MM.1S (cell line): ENCODE data around the gene ARSG.

Experiments used
- EZH2 ChIP-seq: fragments of 300-600 bp; sonication (generic); optimal IDR thresholded peaks from 2 replicates; pipeline ENCODE3; 2017; ENCODE audit warnings: low read depth, mild to moderate bottlenecking, antibody characterized with exemption, low read length, mixed read lengths
- TF ChIP-seq, protein P1 (sequence below): fragments of 300-600 bp; sonication (generic); IDR thresholded peaks from 2 replicates; pipeline ENCODE4 v1.5.1; 2016; ENCODE audit warnings: antibody characterized with exemption, low read length, mixed read lengths

DNA sequence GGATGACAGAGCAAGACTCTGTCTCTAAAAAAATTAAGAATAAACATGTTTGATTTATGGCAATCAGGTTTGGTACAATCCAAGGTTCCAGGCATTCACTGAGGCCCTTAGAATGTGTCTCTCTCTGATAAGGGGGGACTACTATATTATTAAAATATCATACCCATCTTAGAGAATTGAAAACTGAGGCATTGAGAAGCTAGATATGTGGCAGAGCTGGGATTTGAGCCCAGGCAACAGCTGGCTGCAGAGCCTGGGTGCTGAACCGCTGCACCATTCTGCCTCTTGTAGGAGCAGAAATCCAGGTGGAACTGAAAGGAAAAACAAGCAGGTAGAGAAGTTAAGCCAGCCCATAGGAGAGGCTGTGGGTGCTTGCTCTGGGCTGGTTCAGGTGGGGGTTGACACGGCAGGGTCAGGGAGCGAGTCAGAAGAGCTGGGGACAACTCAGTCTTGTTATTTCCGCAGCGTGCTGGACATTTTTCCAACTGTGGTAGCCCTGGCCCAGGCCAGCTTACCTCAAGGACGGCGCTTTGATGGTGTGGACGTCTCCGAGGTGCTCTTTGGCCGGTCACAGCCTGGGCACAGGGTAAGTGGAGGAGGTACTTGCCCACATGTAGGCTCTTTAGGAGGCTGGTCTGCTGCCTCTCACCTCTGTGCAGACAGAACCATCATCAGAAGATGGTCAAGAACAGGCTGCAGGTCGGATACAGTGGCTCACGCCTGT is 103.5 kb downstream of the ARSG start:
- TF ChIP-seq, protein P1, sequence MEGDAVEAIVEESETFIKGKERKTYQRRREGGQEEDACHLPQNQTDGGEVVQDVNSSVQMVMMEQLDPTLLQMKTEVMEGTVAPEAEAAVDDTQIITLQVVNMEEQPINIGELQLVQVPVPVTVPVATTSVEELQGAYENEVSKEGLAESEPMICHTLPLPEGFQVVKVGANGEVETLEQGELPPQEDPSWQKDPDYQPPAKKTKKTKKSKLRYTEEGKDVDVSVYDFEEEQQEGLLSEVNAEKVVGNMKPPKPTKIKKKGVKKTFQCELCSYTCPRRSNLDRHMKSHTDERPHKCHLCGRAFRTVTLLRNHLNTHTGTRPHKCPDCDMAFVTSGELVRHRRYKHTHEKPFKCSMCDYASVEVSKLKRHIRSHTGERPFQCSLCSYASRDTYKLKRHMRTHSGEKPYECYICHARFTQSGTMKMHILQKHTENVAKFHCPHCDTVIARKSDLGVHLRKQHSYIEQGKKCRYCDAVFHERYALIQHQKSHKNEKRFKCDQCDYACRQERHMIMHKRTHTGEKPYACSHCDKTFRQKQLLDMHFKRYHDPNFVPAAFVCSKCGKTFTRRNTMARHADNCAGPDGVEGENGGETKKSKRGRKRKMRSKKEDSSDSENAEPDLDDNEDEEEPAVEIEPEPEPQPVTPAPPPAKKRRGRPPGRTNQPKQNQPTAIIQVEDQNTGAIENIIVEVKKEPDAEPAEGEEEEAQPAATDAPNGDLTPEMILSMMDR = no peak
- TF ChIP-seq EZH2 = no peak
